KMS-11 (cell line): ENCODE results near the gene SH3TC1.

Experiments used
- H2AFZ ChIP-seq: fragments of 200-600 bp; sonication (generic); 2 replicates; pipeline ENCODE4 v1.6.1; 2016; ENCODE audit warnings: antibody characterized with exemption, mixed run types, low read depth
- H3K27ac ChIP-seq: fragments of 200-600 bp; sonication (generic); 2 replicates; pipeline ENCODE4 v1.6.1; 2016; ENCODE audit warnings: mild to moderate bottlenecking, mixed run types
- H3K27me3 ChIP-seq: fragments of 200-600 bp; sonication (generic); 2 replicates; pipeline ENCODE4 v1.6.1; 2017; ENCODE audit warnings: mild to moderate bottlenecking, low read depth, mixed run types, moderate library complexity; ENCODE audit not compliant: insufficient read depth
- H3K36me3 ChIP-seq: fragments of 200-600 bp; sonication (generic); 2 replicates; pipeline ENCODE4 v1.6.1; 2017; ENCODE audit warnings: mild to moderate bottlenecking, mixed run types; ENCODE audit not compliant: insufficient read depth
- H3K4me1 ChIP-seq: fragments of 200-600 bp; sonication (generic); 2 replicates; pipeline ENCODE4 v1.6.1; 2016; ENCODE audit warnings: mild to moderate bottlenecking, low read depth, mixed run types; ENCODE audit not compliant: poor library complexity, severe bottlenecking
- H3K4me2 ChIP-seq: fragments of 200-600 bp; sonication (generic); 2 replicates; pipeline ENCODE4 v1.7.0; 2016; ENCODE audit warnings: mild to moderate bottlenecking, mixed run types
- H3K4me3 ChIP-seq: fragments of 200-600 bp; sonication (generic); IDR thresholded peaks from 2 replicates; pipeline ENCODE4 v1.6.1; 2017; ENCODE audit warnings: low read depth, low read length, mixed read lengths; ENCODE audit not compliant: insufficient read depth
- H3K79me2 ChIP-seq: fragments of 200-600 bp; sonication (generic); 2 replicates; pipeline ENCODE4 v1.6.1; 2016; ENCODE audit warnings: low read depth, mixed run types; ENCODE audit not compliant: insufficient read depth
- H3K9ac ChIP-seq: fragments of 200-600 bp; sonication (generic); 2 replicates; pipeline ENCODE4 v1.6.1; 2016; ENCODE audit warnings: mild to moderate bottlenecking, mixed run types
- H4K20me1 ChIP-seq: fragments of 200-600 bp; sonication (generic); 2 replicates; pipeline ENCODE4 v1.6.1; 2016; ENCODE audit warnings: mild to moderate bottlenecking, mixed run types; ENCODE audit not compliant: insufficient read depth
- TF ChIP-seq, protein P1 (sequence below): fragments of 200-600 bp; sonication (generic); conservative IDR thresholded peaks from 2 replicates; pipeline ENCODE4 v1.6.1; 2017; ENCODE audit warnings: low read depth, mild to moderate bottlenecking, antibody characterized with exemption, low read length, moderate library complexity, mixed read lengths

SH3TC1 gene

GRCh38 chr4:8155660-8156421, 43.2 kb upstream of the SH3TC1 start:
- H2AFZ ChIP-seq: no peak overlapping the region
- H3K79me2 ChIP-seq: no peaks in the 10 kb centered on the region
- H3K36me3 ChIP-seq: no peaks in the 10 kb centered on the region
- no peak overlapping the region for H3K9ac ChIP-seq
- no peak overlapping the region for H3K27ac ChIP-seq
- H4K20me1 ChIP-seq: no peaks in the 10 kb centered on the region
- H3K27me3 ChIP-seq: no peaks in the 10 kb centered on the region
- no peaks in the 10 kb centered on the region for H3K4me1 ChIP-seq
- TF ChIP-seq, protein P1, sequence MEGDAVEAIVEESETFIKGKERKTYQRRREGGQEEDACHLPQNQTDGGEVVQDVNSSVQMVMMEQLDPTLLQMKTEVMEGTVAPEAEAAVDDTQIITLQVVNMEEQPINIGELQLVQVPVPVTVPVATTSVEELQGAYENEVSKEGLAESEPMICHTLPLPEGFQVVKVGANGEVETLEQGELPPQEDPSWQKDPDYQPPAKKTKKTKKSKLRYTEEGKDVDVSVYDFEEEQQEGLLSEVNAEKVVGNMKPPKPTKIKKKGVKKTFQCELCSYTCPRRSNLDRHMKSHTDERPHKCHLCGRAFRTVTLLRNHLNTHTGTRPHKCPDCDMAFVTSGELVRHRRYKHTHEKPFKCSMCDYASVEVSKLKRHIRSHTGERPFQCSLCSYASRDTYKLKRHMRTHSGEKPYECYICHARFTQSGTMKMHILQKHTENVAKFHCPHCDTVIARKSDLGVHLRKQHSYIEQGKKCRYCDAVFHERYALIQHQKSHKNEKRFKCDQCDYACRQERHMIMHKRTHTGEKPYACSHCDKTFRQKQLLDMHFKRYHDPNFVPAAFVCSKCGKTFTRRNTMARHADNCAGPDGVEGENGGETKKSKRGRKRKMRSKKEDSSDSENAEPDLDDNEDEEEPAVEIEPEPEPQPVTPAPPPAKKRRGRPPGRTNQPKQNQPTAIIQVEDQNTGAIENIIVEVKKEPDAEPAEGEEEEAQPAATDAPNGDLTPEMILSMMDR: no peak
- no peak overlapping the region for H3K4me3 ChIP-seq
- no peak overlapping the region for H3K4me2 ChIP-seq

DNA sequence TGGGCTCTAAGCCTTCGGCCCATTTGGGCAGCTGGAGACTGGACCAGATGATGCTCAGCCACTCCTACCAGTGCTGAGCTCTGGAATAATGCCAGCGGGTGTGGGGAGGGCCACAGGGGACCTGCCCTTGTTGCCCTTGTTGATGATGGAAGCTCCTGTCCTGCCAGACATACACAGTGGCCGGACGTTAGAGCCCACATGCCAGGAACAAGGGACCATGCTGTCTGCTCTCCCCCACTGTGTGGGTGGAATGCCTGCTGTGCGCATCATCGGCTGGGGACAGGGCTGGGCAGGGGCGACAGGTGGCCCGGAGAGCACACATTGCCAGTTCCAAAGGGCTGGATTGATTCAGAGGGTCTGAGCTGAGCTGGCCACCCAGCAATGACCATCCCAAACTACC, 42.5 kb upstream of the SH3TC1 start:
- Histone ChIP-seq H3K27me3 (no peaks in the 10 kb centered on the region), H3K9ac (no peak overlapping the region), H3K4me3 (no peak overlapping the region), H3K79me2 (no peaks in the 10 kb centered on the region), H3K4me1 (no peaks in the 10 kb centered on the region), H4K20me1 (no peaks in the 10 kb centered on the region), H2AFZ (no peak overlapping the region), H3K36me3 (no peaks in the 10 kb centered on the region), H3K27ac (no peak overlapping the region), H3K4me2 (no peak overlapping the region)
- TF ChIP-seq, protein P1: no peak

- Histone ChIP-seq H4K20me1 (no peaks in the 10 kb centered on the region), H3K27me3 (no peaks in the 10 kb centered on the region), H3K4me3 (no peak overlapping the region), H2AFZ (no peak overlapping the region), H3K4me1 (no peaks in the 10 kb centered on the region), H3K79me2 (no peaks in the 10 kb centered on the region), H3K9ac (no peak overlapping the region), H3K27ac (no peak overlapping the region), H3K36me3 (no peaks in the 10 kb centered on the region), H3K4me2 (no peak overlapping the region)
- TF ChIP-seq, protein P1: no peak
These were observed 41.6 kb upstream of the SH3TC1 start for GRCh38 chr4:8157496-8157895.

DNA sequence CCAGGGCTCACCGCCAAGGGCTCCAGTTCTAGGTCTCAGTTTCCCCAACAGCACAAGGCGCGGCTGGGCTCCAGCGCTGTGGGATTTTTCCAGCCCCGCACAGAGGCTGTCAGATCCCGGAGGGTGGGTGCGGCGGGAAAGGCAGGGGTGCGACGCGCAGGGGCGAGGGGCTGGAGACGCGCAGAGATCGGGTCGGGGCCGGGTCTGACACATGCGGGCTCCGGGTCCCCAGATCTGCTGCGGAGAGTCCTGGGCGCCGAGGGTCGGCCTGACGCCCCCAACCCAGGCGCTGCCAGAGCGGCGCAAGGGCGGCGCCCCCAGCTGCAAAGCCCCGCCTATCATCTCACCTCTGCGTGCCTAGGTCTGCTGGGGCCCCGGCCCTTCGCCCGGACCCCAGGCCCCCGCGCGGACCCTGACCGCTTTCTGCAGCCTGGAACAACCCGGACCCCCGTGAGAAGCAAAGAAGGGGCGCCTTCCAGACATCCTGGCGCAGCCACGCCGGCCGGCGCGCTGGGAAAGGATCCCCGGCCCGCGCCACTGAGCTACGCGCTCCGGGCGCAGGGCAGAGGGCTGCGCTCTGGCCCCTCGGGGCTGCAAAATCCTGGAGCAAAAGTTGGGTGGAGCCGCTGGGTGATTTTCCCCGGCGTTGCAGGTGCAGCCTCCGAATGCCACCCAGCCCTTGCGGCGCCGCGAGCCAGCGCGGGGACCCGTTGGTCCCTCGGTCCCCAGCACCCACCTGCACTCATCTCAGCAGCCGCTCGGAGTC, 41.0 kb upstream of the SH3TC1 start:
- H3K4me3 ChIP-seq: no peak overlapping the region
- H3K27ac ChIP-seq: no peak overlapping the region
- H3K9ac ChIP-seq: no peak overlapping the region

More for the DNA sequence above, 41.0 kb upstream of the SH3TC1 start:
- Histone ChIP-seq H3K79me2 (no peaks in the 10 kb centered on the region), H3K4me1 (no peaks in the 10 kb centered on the region), H4K20me1 (no peaks in the 10 kb centered on the region), H3K36me3 (no peaks in the 10 kb centered on the region), H3K4me2 (peak overlapping the region; percentile 25; the same call in 1 of the 2 replicates), H3K27me3 (no peaks in the 10 kb centered on the region), H2AFZ (peak overlapping the region; percentile 47; the same call in 1 of the 2 replicates)
- TF ChIP-seq, protein P1: no peak
